Sigmoid colon (tissue), 7 donors: ENCODE results near the gene NPHP4. TPM values are rescaled to one million over a fixed set of nuclear protein-coding genes. Genes with fewer than 3 reads are reported as not detected.
"Not testable (repeated sequence)": the region's sequence is repeated elsewhere in the genome, so short reads cannot be mapped to it uniquely, and the experiment has no call there.

Source experiments
- DNase-seq: peaks from one replicate; pipeline ENCODE4 v3.0.0-alpha.2; 2019
- H3K27ac ChIP-seq, 4 donors: fragments of 200-600 bp; sonication (generic); one replicate each; pipeline ENCODE4 v1.5.1; 2016 to 2019; ENCODE audit warnings: mild to moderate bottlenecking in 1 of 4
- H3K27me3 ChIP-seq, 3 donors: fragments of 200-600 bp; sonication (generic); one replicate each; pipeline ENCODE4 v1.5.1; 2019; ENCODE audit warnings: mild to moderate bottlenecking in 1 of 3
- H3K36me3 ChIP-seq, 4 donors: fragments of 200-600 bp; sonication (generic); one replicate each; pipeline ENCODE4 v1.5.1; 2016 to 2019
- H3K4me1 ChIP-seq, 4 donors: fragments of 200-600 bp; sonication (generic); one replicate each; pipeline ENCODE4 v1.5.1; 2017 to 2019
- H3K4me3 ChIP-seq, 4 donors: fragments of 200-600 bp; sonication (generic); one replicate each; pipeline ENCODE4 v1.5.1; 2017 to 2019; ENCODE audit warnings: mild to moderate bottlenecking in 2 of 4, moderate library complexity in 1 of 4
- H3K9me3 ChIP-seq, 4 donors: fragments of 200-600 bp in 3 of 4; sonication (generic) in 3 of 4; one replicate each; pipeline versions ENCODE4 v1.5.1 to v1.6.1; 2013 to 2019
- CTCF ChIP-seq, 4 experiments: fragments of 450-650 bp in 3 of 4; fragments of 200-600 bp in 1 of 4; IDR thresholded peaks; one replicate each; pipeline ENCODE4 v1.5.1; 2016 to 2019; ENCODE audit warnings: antibody characterized with exemption in 4 of 4, mild to moderate bottlenecking in 3 of 4, moderate library complexity in 2 of 4
- EP300 ChIP-seq, 4 donors: sonication (generic); formaldehyde crosslinking; IDR thresholded peaks; one replicate each; pipeline ENCODE4 v1.6.1; 2017; ENCODE audit warnings: antibody characterized with exemption in 4 of 4
- POLR2A ChIP-seq, 2 donors: fragments of 450-650 bp; IDR thresholded peaks; one replicate each; pipeline ENCODE4 v1.6.1; 2016; ENCODE audit warnings: antibody characterized with exemption in 2 of 2, mild to moderate bottlenecking in 2 of 2, moderate library complexity in 2 of 2
- POLR2AphosphoS5 ChIP-seq, 4 donors: sonication (generic); formaldehyde crosslinking; IDR thresholded peaks; one replicate each; pipeline ENCODE4 v1.6.1; 2017; ENCODE audit warnings: antibody characterized with exemption in 4 of 4
- WGBS, 2 donors: extraction: QIAGEN DNeasy Blood & Tissue Kit; methylation state at CpG; one replicate each; pipeline ENCODE4 v1.1.7; 2013; 5-methylcytosine and 5-hydroxymethylcytosine counted together
- intact Hi-C: fragments of 100-400 bp; cut with DNase I; formaldehyde crosslinking; loops from one replicate; pipeline ENCODE4 v1.15.1; 2023
- polyA plus RNA-seq, 3 donors: library from polyadenylated mRNA; stranded (reverse); fragments of 200-250 nt; gene quantifications; one replicate each; pipeline ENCODE4 v1.2.3, GENCODE V29; 2013
- total RNA-seq, 4 donors: library from RNA; depleted of rRNA; stranded (reverse); fragments of >200 nt; gene quantifications; one replicate each; pipeline ENCODE4 v1.1.0, GENCODE V29; 2016
- donor health status: healthy with polysubstance abuse.
- donor health status: Bipolar disorder and iron deficiency.
- donor health status: healthy.

The NPHP4 gene
- total and polyA plus RNA-seq, 7 donors, result 0.60 to 12.2 (median 5.7) TPM

- no peaks in the 10 kb centered on the region for H3K4me1 ChIP-seq
- TF ChIP-seq CTCF (IDR thresholded peaks at IDR 0.05), result no peak
- H3K27ac ChIP-seq, result no peak overlapping the region
- intact Hi-C loops, result no loop called here
- H3K9me3 ChIP-seq, result no peaks in the 10 kb centered on the region
- H3K27me3 ChIP-seq, result no peaks in the 10 kb centered on the region
- H3K4me3 ChIP-seq, result no peak overlapping the region
- H3K36me3 ChIP-seq, result peaks cover 0 to 21% (median 0%) of the 10 kb centered on the region in 4 donors
- DNase-seq, result no peak
- 88 to 93% methylated on average over 29 of the region's 29 CpGs for WGBS, 2 donors
These were observed 95.2 kb downstream of the NPHP4 start for GRCh38 chr1:5896706-5897660.

- H3K27me3 ChIP-seq, result no peaks in the 10 kb centered on the region
- H3K36me3 ChIP-seq, result peaks cover 0 to 17% (median 0%) of the 10 kb centered on the region in 4 donors
- no peaks in the 10 kb centered on the region for H3K4me1 ChIP-seq
- intact Hi-C loops, result no loop called here
- no peak overlapping the region for H3K27ac ChIP-seq
- 94% methylated on average over 30 of the region's 30 CpGs for WGBS, 2 donors
- no peak overlapping the region for H3K4me3 ChIP-seq
- H3K9me3 ChIP-seq, result no peaks in the 10 kb centered on the region
- TF ChIP-seq POLR2AphosphoS5 (IDR thresholded peaks at IDR 0.05) (no peak), EP300 (IDR thresholded peaks at IDR 0.05) (no peak), POLR2A (IDR thresholded peaks at IDR 0.05) (no peak), CTCF (IDR thresholded peaks at IDR 0.05) (no peak)
- no peak for DNase-seq
These were observed 96.5 kb downstream of the NPHP4 start for GRCh38 chr1:5895446-5896406.

- DNase-seq, H3K27ac ChIP-seq, H3K4me3 ChIP-seq, H3K9me3 ChIP-seq, intact Hi-C loops, H3K4me1 ChIP-seq, H3K27me3 ChIP-seq: not testable (repeated sequence)
- peaks cover 0 to 14% (median 0%) of the 10 kb centered on the region in 4 donors for H3K36me3 ChIP-seq
- 82 to 93% methylated on average over 12 of the region's 12 CpGs for WGBS, 2 donors
These were observed 98.4 kb downstream of the NPHP4 start for GRCh38 chr1:5893699-5894278.

- no peaks in the 10 kb centered on the region for H3K9me3 ChIP-seq
- H3K4me1 ChIP-seq, result no peaks in the 10 kb centered on the region
- peaks cover 0 to 16% (median 0%) of the 10 kb centered on the region in 4 donors for H3K36me3 ChIP-seq
- H3K27ac ChIP-seq, result no peak overlapping the region
- intact Hi-C loops, result no loop called here
- H3K27me3 ChIP-seq, result no peaks in the 10 kb centered on the region
- no peak for DNase-seq
- TF ChIP-seq EP300 (IDR thresholded peaks at IDR 0.05) (no peak), POLR2AphosphoS5 (IDR thresholded peaks at IDR 0.05) (no peak), CTCF (IDR thresholded peaks at IDR 0.05) (no peak), POLR2A (IDR thresholded peaks at IDR 0.05) (no peak)
- 95 to 96% methylated on average over 8 of the region's 8 CpGs for WGBS, 2 donors
- H3K4me3 ChIP-seq, result no peak overlapping the region
These were observed 99.9 kb downstream of the NPHP4 start for GRCh38 chr1:5892329-5892728.
